ENCODE data around the gene TEX48. TPM values are rescaled to one million over a fixed set of nuclear protein-coding genes. Genes with fewer than 3 reads are reported as not detected.

Gene TEX48
- total and polyA plus RNA-seq, 10 of the 15 experiments (the other 5 are each of a cell fraction or from before 2014, with no cell fraction given) = not detected

DNA sequence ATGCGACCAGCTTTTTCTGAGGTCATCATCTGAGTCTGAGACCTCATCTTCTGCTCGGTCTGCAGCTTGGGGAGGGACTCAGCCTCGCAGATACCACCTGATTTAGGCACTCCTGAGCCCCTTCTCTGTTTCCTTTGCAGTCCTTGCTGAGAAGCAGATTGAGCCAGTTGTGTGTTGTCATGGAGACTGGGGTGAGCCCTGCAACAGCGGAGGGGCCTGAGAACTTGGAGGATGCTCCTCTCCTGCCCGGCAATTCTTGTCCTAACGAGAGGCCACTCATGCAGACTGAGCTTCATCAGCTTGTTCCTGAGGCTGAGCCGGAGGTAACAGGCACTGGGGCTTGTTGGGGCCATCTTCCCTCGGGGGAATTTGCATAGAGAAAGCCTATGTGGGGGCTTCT is 43.6 kb downstream of the TEX48 start:
- FAIRE-seq (no peak), DNase-seq (ENCODE audit: low read depth, low spot score) (no peak), ATAC-seq (no peak)
- peaks cover 30 to 33% of the 10 kb centered on the region in 2 experiments for H3K36me3 ChIP-seq (ENCODE audit: control insufficient read depth in 2 of 2, insufficient read depth in 2 of 2, low read length in 1 of 2)
- H3K4me3 ChIP-seq = no peak overlapping the region
- no peak overlapping the region for H3K4me2 ChIP-seq (ENCODE audit: control insufficient read depth, insufficient read depth)
- 87% methylated on average over 8 of the region's 8 CpGs for WGBS (ENCODE audit: insufficient coverage, insufficient replicate concordance, low lambda C conversion rate, missing lambda C conversion rate)
- no peaks in the 10 kb centered on the region for H3K27me3 ChIP-seq (replicated peaks in 1 of 2; ENCODE audit: control insufficient read depth in 2 of 2, insufficient read depth in 2 of 2, low read length in 1 of 2)
- no peaks in the 10 kb centered on the region for H3K9me3 ChIP-seq (replicated peaks; ENCODE audit: control insufficient read depth, insufficient read depth, low read length)
- CTCF ChIA-PET = interaction anchor here (1.3 to 1.5 kb wide), 3 partner anchors 14 to 96 kb away, joined by 3 to 5 read pairs (median 4); no protein-coding TSS in a partner anchor
- no TSS peak for BruUV-seq (replicated peaks)
- H3K27ac ChIP-seq (ENCODE audit: control insufficient read depth, insufficient read depth) = no peak overlapping the region
- intact Hi-C loops (cut with micrococcal nuclease; ENCODE audit: unreplicated experiment) (no loop called here), in situ Hi-C loops (cut with MboI) (no loop called here)
- no peak overlapping the region for H3K9ac ChIP-seq (ENCODE audit: control insufficient read depth, insufficient read depth, low read length)
- RAD21 ChIA-PET (ENCODE audit: unreplicated experiment) = no interaction called here
- no peaks in the 10 kb centered on the region for H3K4me1 ChIP-seq (ENCODE audit: control insufficient read depth, insufficient read depth, low read length)
- H4K20me1 ChIP-seq (ENCODE audit: control insufficient read depth, insufficient read depth) = no peaks in the 10 kb centered on the region
- no peaks in the 10 kb centered on the region for H3K79me2 ChIP-seq (ENCODE audit: control insufficient read depth, insufficient read depth, low read length)
- POLR2A ChIA-PET = no interaction called here
- no peak overlapping the region for H2AFZ ChIP-seq (ENCODE audit: control insufficient read depth, low read depth, low read length)
- SMC1A ChIA-PET (ENCODE audit: uncharacterized antibody, unreplicated experiment) = interaction anchor here (1.1 to 2.0 kb wide), 4 partner anchors 15 to 153 kb away, joined by 3 to 8 read pairs (median 6); no protein-coding TSS in a partner anchor
- TF ChIP-seq SMAD1 (IDR thresholded peaks at IDR 0.05; ENCODE audit: low read depth, partially characterized antibody) (no peak), HDAC6 (IDR thresholded peaks at IDR 0.05; ENCODE audit: unreplicated experiment) (no peak), IKZF1 (conservative IDR thresholded peaks at IDR 0.05) (no peak), CEBPB (IDR thresholded peaks at IDR 0.05; ENCODE audit: borderline replicate concordance in 1 of 2, low read depth in 2 of 2, low read length in 2 of 2) (no peak), ZNF384 (IDR thresholded peaks at IDR 0.05; ENCODE audit: borderline replicate concordance, low read depth, low read length) (no peak), CHD4 (IDR thresholded peaks at IDR 0.05) (no peak), FOS (IDR thresholded peaks at IDR 0.05; ENCODE audit: borderline replicate concordance, extremely low read depth, insufficient read length) (no peak), ZZZ3 (IDR thresholded peaks at IDR 0.05; ENCODE audit: control insufficient read depth, insufficient read length, low read depth) (no peak), ZNF217 (IDR thresholded peaks at IDR 0.05) (no peak), SUZ12 (IDR thresholded peaks at IDR 0.05; ENCODE audit: unreplicated experiment) (no peak), PRDM15 (CRISPR knock-in tag; IDR thresholded peaks at IDR 0.05) (no peak)
- TF ChIP-seq, protein P1, sequence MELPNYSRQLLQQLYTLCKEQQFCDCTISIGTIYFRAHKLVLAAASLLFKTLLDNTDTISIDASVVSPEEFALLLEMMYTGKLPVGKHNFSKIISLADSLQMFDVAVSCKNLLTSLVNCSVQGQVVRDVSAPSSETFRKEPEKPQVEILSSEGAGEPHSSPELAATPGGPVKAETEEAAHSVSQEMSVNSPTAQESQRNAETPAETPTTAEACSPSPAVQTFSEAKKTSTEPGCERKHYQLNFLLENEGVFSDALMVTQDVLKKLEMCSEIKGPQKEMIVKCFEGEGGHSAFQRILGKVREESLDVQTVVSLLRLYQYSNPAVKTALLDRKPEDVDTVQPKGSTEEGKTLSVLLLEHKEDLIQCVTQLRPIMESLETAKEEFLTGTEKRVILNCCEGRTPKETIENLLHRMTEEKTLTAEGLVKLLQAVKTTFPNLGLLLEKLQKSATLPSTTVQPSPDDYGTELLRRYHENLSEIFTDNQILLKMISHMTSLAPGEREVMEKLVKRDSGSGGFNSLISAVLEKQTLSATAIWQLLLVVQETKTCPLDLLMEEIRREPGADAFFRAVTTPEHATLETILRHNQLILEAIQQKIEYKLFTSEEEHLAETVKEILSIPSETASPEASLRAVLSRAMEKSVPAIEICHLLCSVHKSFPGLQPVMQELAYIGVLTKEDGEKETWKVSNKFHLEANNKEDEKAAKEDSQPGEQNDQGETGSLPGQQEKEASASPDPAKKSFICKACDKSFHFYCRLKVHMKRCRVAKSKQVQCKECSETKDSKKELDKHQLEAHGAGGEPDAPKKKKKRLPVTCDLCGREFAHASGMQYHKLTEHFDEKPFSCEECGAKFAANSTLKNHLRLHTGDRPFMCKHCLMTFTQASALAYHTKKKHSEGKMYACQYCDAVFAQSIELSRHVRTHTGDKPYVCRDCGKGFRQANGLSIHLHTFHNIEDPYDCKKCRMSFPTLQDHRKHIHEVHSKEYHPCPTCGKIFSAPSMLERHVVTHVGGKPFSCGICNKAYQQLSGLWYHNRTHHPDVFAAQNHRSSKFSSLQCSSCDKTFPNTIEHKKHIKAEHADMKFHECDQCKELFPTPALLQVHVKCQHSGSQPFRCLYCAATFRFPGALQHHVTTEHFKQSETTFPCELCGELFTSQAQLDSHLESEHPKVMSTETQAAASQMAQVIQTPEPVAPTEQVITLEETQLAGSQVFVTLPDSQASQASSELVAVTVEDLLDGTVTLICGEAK (IDR thresholded peaks at IDR 0.05; ENCODE audit: borderline replicate concordance) = no peak
- TF ChIP-seq, protein P2, sequence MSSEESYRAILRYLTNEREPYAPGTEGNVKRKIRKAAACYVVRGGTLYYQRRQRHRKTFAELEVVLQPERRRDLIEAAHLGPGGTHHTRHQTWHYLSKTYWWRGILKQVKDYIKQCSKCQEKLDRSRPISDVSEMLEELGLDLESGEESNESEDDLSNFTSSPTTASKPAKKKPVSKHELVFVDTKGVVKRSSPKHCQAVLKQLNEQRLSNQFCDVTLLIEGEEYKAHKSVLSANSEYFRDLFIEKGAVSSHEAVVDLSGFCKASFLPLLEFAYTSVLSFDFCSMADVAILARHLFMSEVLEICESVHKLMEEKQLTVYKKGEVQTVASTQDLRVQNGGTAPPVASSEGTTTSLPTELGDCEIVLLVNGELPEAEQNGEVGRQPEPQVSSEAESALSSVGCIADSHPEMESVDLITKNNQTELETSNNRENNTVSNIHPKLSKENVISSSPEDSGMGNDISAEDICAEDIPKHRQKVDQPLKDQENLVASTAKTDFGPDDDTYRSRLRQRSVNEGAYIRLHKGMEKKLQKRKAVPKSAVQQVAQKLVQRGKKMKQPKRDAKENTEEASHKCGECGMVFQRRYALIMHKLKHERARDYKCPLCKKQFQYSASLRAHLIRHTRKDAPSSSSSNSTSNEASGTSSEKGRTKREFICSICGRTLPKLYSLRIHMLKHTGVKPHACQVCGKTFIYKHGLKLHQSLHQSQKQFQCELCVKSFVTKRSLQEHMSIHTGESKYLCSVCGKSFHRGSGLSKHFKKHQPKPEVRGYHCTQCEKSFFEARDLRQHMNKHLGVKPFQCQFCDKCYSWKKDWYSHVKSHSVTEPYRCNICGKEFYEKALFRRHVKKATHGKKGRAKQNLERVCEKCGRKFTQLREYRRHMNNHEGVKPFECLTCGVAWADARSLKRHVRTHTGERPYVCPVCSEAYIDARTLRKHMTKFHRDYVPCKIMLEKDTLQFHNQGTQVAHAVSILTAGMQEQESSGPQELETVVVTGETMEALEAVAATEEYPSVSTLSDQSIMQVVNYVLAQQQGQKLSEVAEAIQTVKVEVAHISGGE (CRISPR knock-in tag; IDR thresholded peaks at IDR 0.05) = no peak
